Measurements from ENCODE around the gene DHRS1. TPM values are rescaled to one million over a fixed set of nuclear protein-coding genes. Genes with fewer than 3 reads are reported as not detected.

The DHRS1 gene
- total RNA-seq, 1 donor from 2014 or later: 10.4 TPM

- no peak for DNase-seq (ENCODE audit: low spot score)
- intact Hi-C loops (cut with micrococcal nuclease): no loop called here
- H3K27ac Mint-ChIP-seq: no peak overlapping the region
- H3K27me3 Mint-ChIP-seq (ENCODE audit: low read depth): no peaks in the 10 kb centered on the region
- H3K9me3 Mint-ChIP-seq: no peaks in the 10 kb centered on the region
- H3K4me1 Mint-ChIP-seq (ENCODE audit: low read depth): peaks cover 30% of the 10 kb centered on the region
- H3K4me3 Mint-ChIP-seq (ENCODE audit: low read depth): peak overlapping the region; percentile 43
- peaks cover 24% of the 10 kb centered on the region for H3K36me3 Mint-ChIP-seq (ENCODE audit: low read depth)
These were observed 29.6 kb downstream of the DHRS1 start for GRCh38 chr14:24269910-24270536.

GRCh38 chr14:24269368-24269767 lies 30.2 kb downstream of the DHRS1 start:
- Mint-ChIP-seq H3K9me3 (no peaks in the 10 kb centered on the region), H3K4me3 (ENCODE audit: low read depth) (no peak overlapping the region)

GRCh38 chr14:24268225-24268624 lies 31.4 kb downstream of the DHRS1 start:
- Mint-ChIP-seq H3K27ac (no peak overlapping the region), H3K27me3 (ENCODE audit: low read depth) (no peaks in the 10 kb centered on the region)

More at GRCh38 chr14:24269368-24269767, 30.2 kb downstream of the DHRS1 start:
- Mint-ChIP-seq H3K36me3 (ENCODE audit: low read depth) (peaks cover 28% of the 10 kb centered on the region), H3K27ac (no peak overlapping the region), H3K27me3 (ENCODE audit: low read depth) (no peaks in the 10 kb centered on the region), H3K4me1 (ENCODE audit: low read depth) (peaks cover 30% of the 10 kb centered on the region)
- intact Hi-C loops (cut with micrococcal nuclease): no loop called here
- DNase-seq (ENCODE audit: low spot score): no peak

GRCh38 chr14:24267516-24267915 lies 32.1 kb downstream of the DHRS1 start:
- DNase-seq (ENCODE audit: low spot score): no peak
- H3K36me3 Mint-ChIP-seq (ENCODE audit: low read depth): peaks cover 28% of the 10 kb centered on the region
- H3K4me1 Mint-ChIP-seq (ENCODE audit: low read depth): peaks cover 14% of the 10 kb centered on the region
- intact Hi-C loops (cut with micrococcal nuclease): no loop called here
- H3K27me3 Mint-ChIP-seq (ENCODE audit: low read depth): no peaks in the 10 kb centered on the region
- no peaks in the 10 kb centered on the region for H3K9me3 Mint-ChIP-seq
- H3K4me3 Mint-ChIP-seq (ENCODE audit: low read depth): no peak overlapping the region
- no peak overlapping the region for H3K27ac Mint-ChIP-seq

More at GRCh38 chr14:24268225-24268624, 31.4 kb downstream of the DHRS1 start:
- H3K9me3 Mint-ChIP-seq: no peaks in the 10 kb centered on the region
- H3K4me3 Mint-ChIP-seq (ENCODE audit: low read depth): no peak overlapping the region
- H3K36me3 Mint-ChIP-seq (ENCODE audit: low read depth): peaks cover 28% of the 10 kb centered on the region
- peaks cover 19% of the 10 kb centered on the region for H3K4me1 Mint-ChIP-seq (ENCODE audit: low read depth)
- no peak for DNase-seq (ENCODE audit: low spot score)
- intact Hi-C loops (cut with micrococcal nuclease): no loop called here

GRCh38 chr14:24266344-24267244 lies 33.0 kb downstream of the DHRS1 start:
- DNase-seq (ENCODE audit: low spot score): no peak
- Mint-ChIP-seq H3K4me3 (ENCODE audit: low read depth) (no peak overlapping the region), H3K27me3 (ENCODE audit: low read depth) (no peaks in the 10 kb centered on the region), H3K9me3 (no peaks in the 10 kb centered on the region), H3K27ac (no peak overlapping the region), H3K4me1 (ENCODE audit: low read depth) (peaks cover 6% of the 10 kb centered on the region), H3K36me3 (ENCODE audit: low read depth) (peaks cover 28% of the 10 kb centered on the region)
- intact Hi-C loops (cut with micrococcal nuclease): no loop called here

GRCh38 chr14:24264298-24264697 lies 35.3 kb downstream of the DHRS1 start:
- DNase-seq (ENCODE audit: low spot score): no peak
- Mint-ChIP-seq H3K27ac (no peak overlapping the region), H3K27me3 (ENCODE audit: low read depth) (no peaks in the 10 kb centered on the region), H3K9me3 (no peaks in the 10 kb centered on the region), H3K4me1 (ENCODE audit: low read depth) (no peaks in the 10 kb centered on the region), H3K36me3 (ENCODE audit: low read depth) (peaks cover 27% of the 10 kb centered on the region), H3K4me3 (ENCODE audit: low read depth) (no peak overlapping the region)
- intact Hi-C loops (cut with micrococcal nuclease): no loop called here

GRCh38 chr14:24263848-24264247 lies 35.7 kb downstream of the DHRS1 start:
- Mint-ChIP-seq H3K4me1 (ENCODE audit: low read depth) (no peaks in the 10 kb centered on the region), H3K27ac (no peak overlapping the region), H3K4me3 (ENCODE audit: low read depth) (no peak overlapping the region), H3K9me3 (no peaks in the 10 kb centered on the region), H3K36me3 (ENCODE audit: low read depth) (peaks cover 25% of the 10 kb centered on the region), H3K27me3 (ENCODE audit: low read depth) (no peaks in the 10 kb centered on the region)
- intact Hi-C loops (cut with micrococcal nuclease): no loop called here
- no peak for DNase-seq (ENCODE audit: low spot score)

GRCh38 chr14:24262821-24263733 lies 36.5 kb downstream of the DHRS1 start, which contains the start of gene TGM1:
TSS of gene TGM1 (minus strand) at chr14:24263177. CDS start at chr14:24262352, 825 bp downstream.
- Mint-ChIP-seq H3K27me3 (ENCODE audit: low read depth) (no peaks in the 10 kb centered on the region), H3K9me3 (no peaks in the 10 kb centered on the region), H3K4me3 (ENCODE audit: low read depth) (no peak within 1 kb of the TSS), H3K36me3 (ENCODE audit: low read depth) (peaks cover 18% of the 10 kb centered on the region), H3K4me1 (ENCODE audit: low read depth) (no peaks in the 10 kb centered on the region), H3K27ac (no peak within 1 kb of the TSS)
- intact Hi-C loops (cut with micrococcal nuclease): no loop called here
- no peak for DNase-seq (ENCODE audit: low spot score)

- no peaks in the 10 kb centered on the region for H3K4me1 Mint-ChIP-seq (ENCODE audit: low read depth)
- no peaks in the 10 kb centered on the region for H3K27me3 Mint-ChIP-seq (ENCODE audit: low read depth)
- peaks cover 13% of the 10 kb centered on the region for H3K36me3 Mint-ChIP-seq (ENCODE audit: low read depth)
- no peak overlapping the region for H3K27ac Mint-ChIP-seq
- H3K4me3 Mint-ChIP-seq (ENCODE audit: low read depth): no peak overlapping the region
- intact Hi-C loops (cut with micrococcal nuclease): no loop called here
- H3K9me3 Mint-ChIP-seq: no peaks in the 10 kb centered on the region
- no peak for DNase-seq (ENCODE audit: low spot score)
These were observed 37.6 kb downstream of the DHRS1 start for GRCh38 chr14:24261969-24262327.

GRCh38 chr14:24261256-24261968 lies 38.2 kb downstream of the DHRS1 start:
- H3K4me1 Mint-ChIP-seq (ENCODE audit: low read depth): no peaks in the 10 kb centered on the region
- H3K27me3 Mint-ChIP-seq (ENCODE audit: low read depth): no peaks in the 10 kb centered on the region
- H3K4me3 Mint-ChIP-seq (ENCODE audit: low read depth): no peak overlapping the region
- DNase-seq (ENCODE audit: low spot score): no peak
- intact Hi-C loops (cut with micrococcal nuclease): no loop called here
- H3K9me3 Mint-ChIP-seq: no peaks in the 10 kb centered on the region
- H3K27ac Mint-ChIP-seq: no peak overlapping the region
- peaks cover 8% of the 10 kb centered on the region for H3K36me3 Mint-ChIP-seq (ENCODE audit: low read depth)

- Mint-ChIP-seq H3K36me3 (ENCODE audit: low read depth) (peaks cover 4% of the 10 kb centered on the region), H3K4me1 (ENCODE audit: low read depth) (no peaks in the 10 kb centered on the region), H3K9me3 (no peaks in the 10 kb centered on the region), H3K4me3 (ENCODE audit: low read depth) (no peak overlapping the region), H3K27me3 (ENCODE audit: low read depth) (no peaks in the 10 kb centered on the region), H3K27ac (no peak overlapping the region)
- intact Hi-C loops (cut with micrococcal nuclease): no loop called here
- DNase-seq (ENCODE audit: low spot score): no peak
These were observed 38.8 kb downstream of the DHRS1 start for GRCh38 chr14:24260780-24261157.

Data from activated T-helper 2 cell treated with anti-CD3 and anti-CD28 coated beads, Interferon-gamma antibody, Interleukin-2, Interleukin-4, amounts not matched to agents 10 μg/mL and 5 μg/mL and 100 μg/mL, durations not matched to agents 14 hours and 24 hours and 36 hours (primary cell).